ENCODE data around the gene PPP2R1B. TPM values are rescaled to one million over a fixed set of nuclear protein-coding genes. Genes with fewer than 3 reads are reported as not detected.

Gene PPP2R1B
- total and polyA plus RNA-seq, 2 of the 8 experiments (the other 6 are each of a cell fraction or from before 2014, with no cell fraction given), result 25.8 to 87.0 TPM

DNA sequence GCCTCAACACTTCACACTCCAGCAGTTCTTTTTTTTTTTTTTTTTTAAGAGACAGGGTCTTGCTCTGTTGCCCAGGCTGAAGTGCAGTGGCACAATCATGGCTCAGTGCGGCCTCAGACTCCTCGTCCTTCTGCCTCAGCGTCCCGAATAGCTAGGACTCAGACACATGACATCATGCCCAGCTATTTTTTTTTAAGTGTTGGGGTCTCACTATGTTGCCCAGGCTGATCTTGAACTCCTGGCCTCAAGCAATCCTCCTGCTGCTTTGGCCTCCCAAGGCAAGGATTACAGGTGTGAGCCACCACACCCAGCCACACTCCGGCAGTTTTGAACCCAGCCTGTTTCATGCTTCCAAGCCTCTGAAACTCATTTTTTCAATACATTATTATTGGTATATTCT lies 3.7 kb downstream of the PPP2R1B start:
- ChIA-PET POLR2A (ENCODE audit: partially characterized antibody) (interaction anchor here (0.9 to 3.0 kb wide), 5 partner anchors 8 to 65 kb away, joined by 3 to 10 read pairs (median 4); no protein-coding TSS in a partner anchor), CTCF (ENCODE audit: partially characterized antibody) (interaction anchor here (0.5 to 11.4 kb wide), 10 partner anchors 15 to 1639 kb away, joined by 3 to 106 read pairs (median 3); no protein-coding TSS in a partner anchor)
- no peak overlapping the region for H3K23ac ChIP-seq (ENCODE audit: insufficient read length)
- no peak overlapping the region for H3K56ac ChIP-seq (replicated peaks; ENCODE audit: insufficient read length, low read depth, low read length)
- H3K23me2 ChIP-seq (ENCODE audit: low read depth, low read length), result peaks cover 6% of the 10 kb centered on the region
- H2AK5ac ChIP-seq (ENCODE audit: low read depth, low read length), result no peak overlapping the region
- H4K8ac ChIP-seq (ENCODE audit: extremely low read depth, insufficient read depth, low read length), result no peak overlapping the region
- H2BK20ac ChIP-seq (ENCODE audit: low read length), result no peak overlapping the region
- no peak overlapping the region for H3K27ac ChIP-seq (ENCODE audit: low read depth, low read length)
- no peak overlapping the region for H3K4me2 ChIP-seq (ENCODE audit: insufficient read depth in 1 of 2, low read depth in 2 of 2, low read length in 2 of 2)
- no peak overlapping the region for H3K4ac ChIP-seq (replicated peaks; ENCODE audit: insufficient read length, low read depth, low read length)
- 98% methylated on average over 5 of the region's 5 CpGs; no CpG with 5 or more reads in 1 of the 2 experiments for WGBS, 2 experiments (ENCODE audit: extremely low coverage in 1 of 2, insufficient coverage in 1 of 2, insufficient read length in 1 of 2, insufficient replicate concordance in 2 of 2, low coverage in 1 of 2, low lambda C conversion rate in 2 of 2, missing lambda C conversion rate in 1 of 2)
- no peak overlapping the region for H3K9ac ChIP-seq (replicated peaks in 1 of 4; ENCODE audit: extremely low read depth in 1 of 4, low read depth in 3 of 4, low read length in 3 of 4)
- H3K4me3 ChIP-seq (ENCODE audit: extremely low read depth in 1 of 4, insufficient read depth in 2 of 4, low read depth in 3 of 4, low read length in 4 of 4), result no peak overlapping the region
- H4K20me1 ChIP-seq (replicated peaks in 1 of 2; ENCODE audit: control insufficient read depth in 1 of 2, insufficient read depth in 2 of 2, low read length in 2 of 2), result peaks cover 2 to 3% of the 10 kb centered on the region in 2 experiments
- peaks cover 0 to 25% of the 10 kb centered on the region in 2 experiments; a peak in 2 of 4 replicates for H3K79me2 ChIP-seq (ENCODE audit: control insufficient read depth in 1 of 2, insufficient read depth in 2 of 2, low read length in 2 of 2)
- FAIRE-seq (no peak), DNase-seq (ENCODE audit: low read depth in 1 of 2, low spot score in 2 of 2) (no peak)
- no peak overlapping the region for H2BK5ac ChIP-seq (ENCODE audit: low read depth, low read length)
- TF ChIP-seq KDM1A (IDR thresholded peaks at IDR 0.05; ENCODE audit: borderline replicate concordance, low read length) (peak; percentile 30; the same call in 1 of the 2 replicates), JUN (IDR thresholded peaks at IDR 0.05; ENCODE audit: low read depth, low read length) (no peak), SIX5 (IDR thresholded peaks at IDR 0.05; ENCODE audit: low read depth, low read length) (no peak), MAX (IDR thresholded peaks at IDR 0.05) (no peak)
- H2BK12ac ChIP-seq (ENCODE audit: low read depth, low read length), result no peak overlapping the region
- H4K91ac ChIP-seq (replicated peaks; ENCODE audit: insufficient read length, low read length), result no peak overlapping the region
- no peaks in the 10 kb centered on the region for H3K9me3 ChIP-seq (ENCODE audit: insufficient read depth in 2 of 2, low read depth in 1 of 2, low read length in 1 of 2)
- no peak overlapping the region for H3K14ac ChIP-seq (ENCODE audit: insufficient read length)
- peaks cover 2 to 55% (median 36%) of the 10 kb centered on the region in 4 experiments for H3K36me3 ChIP-seq (ENCODE audit: control insufficient read depth in 2 of 4, insufficient read depth in 4 of 4, low read length in 3 of 4)
- H2BK15ac ChIP-seq (ENCODE audit: low read length), result no peak overlapping the region
- H3K27me3 ChIP-seq (replicated peaks in 1 of 4; ENCODE audit: control insufficient read depth in 3 of 4, extremely low read depth in 1 of 4, insufficient read depth in 3 of 4, low read length in 3 of 4), result no peaks in the 10 kb centered on the region
- H2AFZ ChIP-seq (ENCODE audit: low read length), result no peak overlapping the region
- H3K79me1 ChIP-seq (ENCODE audit: low read depth, low read length), result no peaks in the 10 kb centered on the region; the same call in 1 of the 2 replicates
- no peak overlapping the region for H2BK120ac ChIP-seq (replicated peaks; ENCODE audit: low read depth, low read length)
- H4K5ac ChIP-seq (ENCODE audit: insufficient read length, low read depth, low read length), result no peak overlapping the region
- no peak overlapping the region for H3K18ac ChIP-seq (ENCODE audit: extremely low read depth, low read length)
- peaks cover 0 to 4% (median 2%) of the 10 kb centered on the region in 4 experiments; a peak in 4 of 7 replicates for H3K4me1 ChIP-seq (replicated peaks in 1 of 4; ENCODE audit: control insufficient read depth in 3 of 4, insufficient read depth in 4 of 4, low read length in 3 of 4)

Data from H1 (cell line).